Measurements from ENCODE around the gene INPP5F. TPM values are rescaled to one million over a fixed set of nuclear protein-coding genes. Genes with fewer than 3 reads are reported as not detected.
"Not testable (repeated sequence)": the region's sequence is repeated elsewhere in the genome, so short reads cannot be mapped to it uniquely, and the experiment has no call there.

INPP5F gene
- total RNA-seq, 2 experiments from 2014 or later: 22.7 to 23.1 TPM

GRCh38 chr10:119786117-119786769 lies 60.4 kb downstream of the INPP5F start:
- CTCF ChIA-PET: no interaction called here

GRCh38 chr10:119795101-119795500 lies 69.3 kb downstream of the INPP5F start:
- CTCF ChIA-PET, POLR2A ChIA-PET: not testable (repeated sequence)

More at GRCh38 chr10:119786117-119786769, 60.4 kb downstream of the INPP5F start:
- POLR2A ChIA-PET: no interaction called here

- ChIA-PET POLR2A (no interaction called here), CTCF (no interaction called here)
These were observed 70.2 kb downstream of the INPP5F start for GRCh38 chr10:119796039-119796438.

GRCh38 chr10:119801176-119801575 lies 75.3 kb downstream of the INPP5F start:
- ChIA-PET CTCF (no interaction called here), POLR2A (no interaction called here)

GRCh38 chr10:119801998-119802538 lies 76.2 kb downstream of the INPP5F start:
- ChIA-PET POLR2A (no interaction called here), CTCF (no interaction called here)

- CTCF ChIA-PET: interaction anchor here (1.6 kb wide), 1 partner anchor 53 kb away, joined by 3 read pairs; no protein-coding TSS in a partner anchor
- POLR2A ChIA-PET: no interaction called here
These were observed 77.4 kb downstream of the INPP5F start for GRCh38 chr10:119803264-119803663.

- POLR2A ChIA-PET: no interaction called here
- CTCF ChIA-PET: no interaction called here
These were observed 79.9 kb downstream of the INPP5F start for GRCh38 chr10:119805702-119806230.

- POLR2A ChIA-PET: no interaction called here
- CTCF ChIA-PET: interaction anchor here (0.7 kb wide), 1 partner anchor 27 kb away, joined by 3 read pairs; no protein-coding TSS in a partner anchor
These were observed 80.7 kb downstream of the INPP5F start for GRCh38 chr10:119806334-119807130.

GRCh38 chr10:119807960-119808697 lies 82.3 kb downstream of the INPP5F start:
- POLR2A ChIA-PET: no interaction called here

GRCh38 chr10:119811122-119811521 lies 85.3 kb downstream of the INPP5F start:
- POLR2A ChIA-PET: no interaction called here

More at GRCh38 chr10:119807960-119808697, 82.3 kb downstream of the INPP5F start:
- CTCF ChIA-PET: no interaction called here

GRCh38 chr10:119812684-119813083 lies 86.8 kb downstream of the INPP5F start:
- POLR2A ChIA-PET: no interaction called here
- CTCF ChIA-PET: no interaction called here

More at GRCh38 chr10:119811122-119811521, 85.3 kb downstream of the INPP5F start:
- CTCF ChIA-PET: no interaction called here

- ChIA-PET CTCF (no interaction called here), POLR2A (no interaction called here)
These were observed 89.8 kb downstream of the INPP5F start for GRCh38 chr10:119815671-119816070.

- ChIA-PET POLR2A (no interaction called here), CTCF (no interaction called here)
These were observed 92.4 kb downstream of the INPP5F start for GRCh38 chr10:119817991-119818888.

- POLR2A ChIA-PET: no interaction called here
These were observed 93.0 kb downstream of the INPP5F start for GRCh38 chr10:119818889-119819270.

GRCh38 chr10:119821182-119821581 lies 95.3 kb downstream of the INPP5F start:
- ChIA-PET CTCF (no interaction called here), POLR2A (no interaction called here)

More at GRCh38 chr10:119818889-119819270, 93.0 kb downstream of the INPP5F start:
- CTCF ChIA-PET: interaction anchor here (0.5 kb wide), 1 partner anchor 32 kb away, joined by 3 read pairs; no protein-coding TSS in a partner anchor

GRCh38 chr10:119824299-119824698 lies 98.4 kb downstream of the INPP5F start:
- ChIA-PET POLR2A (no interaction called here), CTCF (no interaction called here)

- POLR2A ChIA-PET: no interaction called here
- CTCF ChIA-PET: no interaction called here
These were observed 100.9 kb downstream of the INPP5F start for GRCh38 chr10:119826771-119827170.

- ChIA-PET POLR2A (no interaction called here), CTCF (no interaction called here)
These were observed 101.6 kb downstream of the INPP5F start for GRCh38 chr10:119827430-119827829.

- POLR2A ChIA-PET: no interaction called here
- CTCF ChIA-PET: interaction anchor here (0.7 kb wide), 1 partner anchor 53 kb away, joined by 3 read pairs; no protein-coding TSS in a partner anchor
These were observed 103.6 kb downstream of the INPP5F start for GRCh38 chr10:119829429-119829828.
